ENCODE data around the gene JDP2.

JDP2 gene

GRCh38 chr14:75499084-75499875 lies 71.5 kb downstream of the JDP2 start:
- TF ChIP-seq GATA1 (IDR thresholded peaks at IDR 0.05; ENCODE audit: low read depth, low read length): no peak
- TF ChIP-seq POLR2A (IDR thresholded peaks at IDR 0.05; ENCODE audit: low read length): no peak
- DNase-seq: no peak

- DNase-seq: no peak
- TF ChIP-seq POLR2A (IDR thresholded peaks at IDR 0.05; ENCODE audit: low read length) (no peak), GATA1 (IDR thresholded peaks at IDR 0.05; ENCODE audit: low read depth, low read length) (no peak)
Observed at GRCh38 chr14:75501080-75501479, 73.3 kb downstream of the JDP2 start.

GRCh38 chr14:75504411-75504810 lies 76.6 kb downstream of the JDP2 start:
- no peak for DNase-seq
- TF ChIP-seq POLR2A (IDR thresholded peaks at IDR 0.05; ENCODE audit: low read length) (no peak), GATA1 (IDR thresholded peaks at IDR 0.05; ENCODE audit: low read depth, low read length) (no peak)

- TF ChIP-seq GATA1 (IDR thresholded peaks at IDR 0.05; ENCODE audit: low read depth, low read length) (no peak), POLR2A (IDR thresholded peaks at IDR 0.05; ENCODE audit: low read length) (no peak)
- DNase-seq: no peak
Observed at GRCh38 chr14:75506930-75507329, 79.1 kb downstream of the JDP2 start.

GRCh38 chr14:75510547-75510946 lies 82.7 kb downstream of the JDP2 start:
- DNase-seq: no peak
- TF ChIP-seq POLR2A (IDR thresholded peaks at IDR 0.05; ENCODE audit: low read length) (no peak), GATA1 (IDR thresholded peaks at IDR 0.05; ENCODE audit: low read depth, low read length) (no peak)

- TF ChIP-seq GATA1 (IDR thresholded peaks at IDR 0.05; ENCODE audit: low read depth, low read length): no peak
- TF ChIP-seq POLR2A (IDR thresholded peaks at IDR 0.05; ENCODE audit: low read length): no peak
- DNase-seq: no peak
Observed at GRCh38 chr14:75511201-75511600, 83.4 kb downstream of the JDP2 start.

GRCh38 chr14:75513911-75514672 lies 86.3 kb downstream of the JDP2 start:
- DNase-seq: no peak
- TF ChIP-seq POLR2A (IDR thresholded peaks at IDR 0.05; ENCODE audit: low read length) (no peak), GATA1 (IDR thresholded peaks at IDR 0.05; ENCODE audit: low read depth, low read length) (no peak)

GRCh38 chr14:75514673-75515628 lies 87.1 kb downstream of the JDP2 start:
- DNase-seq: no peak
- no peak for TF ChIP-seq POLR2A (IDR thresholded peaks at IDR 0.05; ENCODE audit: low read length)
- TF ChIP-seq GATA1 (IDR thresholded peaks at IDR 0.05; ENCODE audit: low read depth, low read length): no peak

GRCh38 chr14:75515629-75515996 lies 87.8 kb downstream of the JDP2 start:
- DNase-seq: no peak
- no peak for TF ChIP-seq POLR2A (IDR thresholded peaks at IDR 0.05; ENCODE audit: low read length)
- no peak for TF ChIP-seq GATA1 (IDR thresholded peaks at IDR 0.05; ENCODE audit: low read depth, low read length)

- no peak for TF ChIP-seq GATA1 (IDR thresholded peaks at IDR 0.05; ENCODE audit: low read depth, low read length)
- no peak for TF ChIP-seq POLR2A (IDR thresholded peaks at IDR 0.05; ENCODE audit: low read length)
- peak; percentile 32 to 47 for DNase-seq
Observed at GRCh38 chr14:75518625-75519024, 90.8 kb downstream of the JDP2 start.

- DNase-seq: no peak
- TF ChIP-seq POLR2A (IDR thresholded peaks at IDR 0.05; ENCODE audit: low read length) (no peak), GATA1 (IDR thresholded peaks at IDR 0.05; ENCODE audit: low read depth, low read length) (no peak)
Observed at GRCh38 chr14:75519394-75519793, 91.6 kb downstream of the JDP2 start.

- TF ChIP-seq POLR2A (IDR thresholded peaks at IDR 0.05; ENCODE audit: low read length) (no peak), GATA1 (IDR thresholded peaks at IDR 0.05; ENCODE audit: low read depth, low read length) (no peak)
Observed at GRCh38 chr14:75519826-75520728, 92.3 kb downstream of the JDP2 start.

GRCh38 chr14:75520852-75521251 lies 93.0 kb downstream of the JDP2 start:
- DNase-seq: no peak
- TF ChIP-seq GATA1 (IDR thresholded peaks at IDR 0.05; ENCODE audit: low read depth, low read length) (no peak), POLR2A (IDR thresholded peaks at IDR 0.05; ENCODE audit: low read length) (no peak)

More at GRCh38 chr14:75519826-75520728, 92.3 kb downstream of the JDP2 start:
- no peak for DNase-seq

All from erythroblast (primary cell).